CD4-positive, alpha-beta T cell treated with Interferon alpha-2 for 1 hour (primary cell): ENCODE results near the gene ACADSB.

Source experiments
- DNase-seq, 2 donors: peaks; one replicate each; pipeline ENCODE4 v3.0.0-alpha.2; 2020 to 2022

Gene ACADSB

GRCh38 chr10:123008355-123009104 is at the start of gene ACADSB, which contains the start of gene IKZF5:
Gene ACADSB, plus strand, starts transcription at chr10:123009006. Its CDS starts 24 bp downstream, at chr10:123009030.
Gene IKZF5, minus strand, starts transcription at chr10:123008795. Its CDS starts 10,170 bp downstream, at chr10:122998625.
- peak; percentile 97 to 98 for DNase-seq

- no peak for DNase-seq
These were observed 46.4 kb upstream of the ACADSB start for GRCh38 chr10:122962405-122962804.

DNA sequence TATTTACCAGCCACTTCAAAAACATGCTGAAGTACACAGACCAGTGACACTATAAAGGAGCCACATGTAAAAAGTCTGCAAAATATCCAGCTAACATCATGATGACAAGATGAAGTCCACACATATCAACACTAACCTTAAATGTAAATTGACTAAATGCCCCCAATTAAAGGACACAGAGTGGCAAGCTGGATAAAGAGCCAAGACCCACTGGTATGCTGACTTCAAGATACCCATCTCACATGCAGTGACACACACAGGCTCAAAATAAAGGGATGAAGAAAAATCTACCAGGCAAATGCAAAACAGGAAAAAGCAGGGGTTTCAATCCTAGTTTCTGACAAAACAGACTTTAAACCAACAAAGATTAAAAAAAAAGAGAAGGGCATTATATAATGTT is 41.9 kb upstream of the ACADSB start:
- no peak for DNase-seq

- no peak for DNase-seq
These were observed 40.1 kb upstream of the ACADSB start for GRCh38 chr10:122968698-122969097.

- DNase-seq, result no peak
These were observed 34.8 kb upstream of the ACADSB start for GRCh38 chr10:122974023-122974422.

DNA sequence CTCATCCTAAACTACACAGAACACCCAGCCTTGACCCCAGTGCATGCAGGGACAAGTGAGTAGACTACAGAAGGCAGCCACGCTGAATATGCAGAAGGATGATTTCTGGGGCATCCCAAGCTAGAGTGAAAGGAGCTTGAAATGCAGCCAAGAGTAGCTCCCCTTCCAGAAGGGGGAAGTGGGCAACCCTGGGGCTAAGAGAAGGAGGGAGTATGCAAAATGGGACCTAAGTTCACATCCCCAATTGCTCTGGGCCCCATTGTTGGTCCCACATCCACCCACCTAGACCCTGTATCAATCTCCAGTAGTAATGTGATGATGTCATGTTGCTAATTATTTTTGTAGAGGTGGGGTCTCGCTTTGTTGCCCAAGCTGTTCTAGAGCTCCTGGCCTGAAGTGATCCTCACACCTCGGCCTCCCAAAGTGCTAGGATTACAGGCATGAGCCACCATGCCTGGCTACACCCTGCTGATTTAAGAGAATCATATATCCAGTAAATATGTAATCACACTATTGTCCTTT is 34.2 kb upstream of the ACADSB start:
- no peak for DNase-seq

DNA sequence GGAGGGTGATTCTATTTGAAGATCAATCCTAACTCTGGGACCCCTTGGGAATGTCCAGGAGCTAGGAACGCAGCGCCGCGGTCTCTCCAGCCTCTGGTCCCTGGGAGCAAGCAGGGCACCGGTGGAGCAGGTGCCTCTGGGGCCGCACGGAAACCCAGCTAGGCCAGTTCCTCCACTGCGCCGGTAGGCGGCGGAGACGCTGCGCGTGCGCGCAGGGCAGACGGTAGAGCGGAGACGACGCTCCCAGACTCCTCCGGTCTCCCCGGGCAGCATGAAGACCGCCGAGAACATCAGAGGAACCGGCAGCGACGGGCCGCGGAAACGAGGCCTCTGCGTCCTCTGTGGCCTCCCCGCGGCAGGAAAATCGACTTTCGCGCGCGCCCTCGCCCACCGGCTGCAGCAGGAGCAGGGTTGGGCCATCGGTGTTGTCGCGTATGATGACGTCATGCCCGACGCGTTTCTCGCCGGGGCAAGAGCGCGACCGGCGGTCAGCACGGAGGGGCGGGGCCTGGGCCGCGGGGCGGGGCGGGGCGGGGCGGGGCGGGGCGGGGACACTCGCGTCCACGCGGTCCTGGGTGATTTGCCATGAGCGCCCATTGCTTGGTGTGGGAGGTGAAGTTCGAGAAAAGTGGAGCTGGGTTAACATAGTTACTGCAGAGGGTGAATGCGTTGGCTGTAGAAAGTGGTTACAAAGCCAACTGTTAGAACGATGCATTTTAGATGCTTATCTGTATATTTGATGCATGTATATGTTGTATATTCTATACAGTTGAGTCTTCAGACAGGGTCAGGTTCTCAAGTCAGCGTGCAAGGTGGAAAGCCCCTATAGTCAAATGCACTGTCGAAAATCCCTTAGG is 28.4 kb upstream of the ACADSB start, which contains the start of gene PSTK:
TSS of gene PSTK (plus strand) at position 193 of the 857 bp plus-strand sequence. CDS start at position 272, 79 bp downstream.
- peak; percentile 90 to 92 for DNase-seq

- DNase-seq, result peak in 1 of 2 donors; percentile 8
These were observed 27.7 kb upstream of the ACADSB start for GRCh38 chr10:122981066-122981464.

- no peak for DNase-seq
These were observed 24.9 kb upstream of the ACADSB start for GRCh38 chr10:122983898-122984297.

- DNase-seq, result no peak
These were observed 24.1 kb upstream of the ACADSB start for GRCh38 chr10:122984708-122985107.

GRCh38 chr10:122986335-122986734 is 22.5 kb upstream of the ACADSB start:
- no peak for DNase-seq

DNA sequence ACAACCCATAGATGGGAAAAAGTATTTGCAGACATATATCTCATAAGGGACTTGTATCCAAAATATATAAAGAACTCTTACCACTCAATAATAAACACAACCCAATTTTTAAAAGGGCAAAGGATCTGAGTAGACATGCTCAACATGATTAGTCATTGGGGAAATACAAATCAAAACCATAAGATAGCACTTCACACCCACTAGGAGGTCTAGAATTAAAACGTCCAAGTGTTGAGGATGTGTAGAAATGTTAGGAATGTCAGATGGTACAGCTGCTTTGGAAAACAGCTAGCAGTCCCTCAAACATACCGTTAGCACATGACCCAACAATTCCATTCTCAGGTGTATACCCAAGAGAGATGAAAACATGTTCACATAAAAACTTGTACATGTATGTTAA is 20.3 kb upstream of the ACADSB start:
- DNase-seq, result no peak

- DNase-seq, result no peak
These were observed 18.5 kb upstream of the ACADSB start for GRCh38 chr10:122990278-122990677.

GRCh38 chr10:122992031-122992585 is 16.7 kb upstream of the ACADSB start:
- no peak for DNase-seq

DNA sequence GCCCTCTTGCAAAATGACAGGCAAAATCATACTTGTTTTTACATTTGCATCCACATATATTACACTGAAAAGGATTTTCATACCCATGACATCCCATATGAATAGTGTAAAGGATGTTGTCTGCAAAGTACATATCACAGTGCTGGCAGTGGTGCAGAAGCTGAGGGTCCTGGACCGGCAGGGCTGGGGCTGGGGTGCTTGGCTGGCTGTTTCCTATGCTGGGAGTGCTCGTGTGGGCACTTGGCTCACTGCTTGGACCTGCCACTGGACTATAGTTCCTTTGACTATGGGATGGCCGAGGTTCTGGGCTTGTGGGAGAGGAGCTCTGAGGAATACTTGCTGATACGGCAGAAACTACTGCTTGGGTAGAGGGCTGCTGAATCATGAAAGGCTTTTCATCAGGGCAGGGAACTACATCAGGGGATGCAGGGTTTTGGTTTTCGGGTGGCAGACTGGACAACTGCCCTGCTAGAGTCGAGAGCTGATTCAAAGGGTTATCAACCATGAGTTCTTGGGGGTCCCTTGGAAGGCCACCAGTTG is 14.9 kb upstream of the ACADSB start:
- no peak for DNase-seq

DNA sequence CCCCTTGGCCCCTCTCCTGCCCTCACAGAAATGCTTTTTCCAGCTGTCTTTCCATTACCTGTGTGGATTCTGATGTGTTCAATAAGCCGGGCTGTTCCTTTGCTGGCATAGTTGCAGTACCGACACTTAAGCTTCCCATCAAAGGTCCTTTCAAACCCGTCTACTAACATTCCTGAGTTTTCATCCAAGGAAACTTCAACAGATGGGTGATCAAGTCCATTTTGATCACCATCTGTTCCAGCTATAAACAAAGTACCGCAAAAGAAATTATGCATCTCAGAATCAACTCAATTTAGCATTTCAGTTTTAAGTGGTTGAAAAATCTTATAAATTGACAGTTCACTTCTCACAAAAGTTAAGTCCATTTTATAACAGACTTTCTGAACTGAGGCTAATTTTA is 12.9 kb upstream of the ACADSB start:
- DNase-seq, result no peak

DNA sequence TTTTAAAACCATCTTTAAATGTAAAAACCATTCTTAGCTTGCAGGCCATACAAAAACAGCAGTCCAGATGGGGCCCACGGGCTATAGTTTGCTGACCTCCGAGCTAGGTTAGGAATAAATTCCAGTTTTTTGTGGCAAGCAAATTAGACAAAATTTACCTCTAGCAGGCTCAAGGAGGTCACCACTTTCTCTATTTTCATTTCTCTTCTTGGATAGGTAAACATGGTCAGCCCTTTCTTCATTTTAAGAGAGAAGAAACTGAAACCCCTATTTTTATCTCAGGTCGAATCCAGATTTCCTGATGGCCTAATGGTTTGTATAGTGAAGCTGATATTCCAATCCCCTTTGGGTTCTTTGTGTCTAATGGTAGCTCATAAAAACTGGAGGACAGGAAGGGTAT is 10.9 kb upstream of the ACADSB start:
- DNase-seq, result no peak

DNA sequence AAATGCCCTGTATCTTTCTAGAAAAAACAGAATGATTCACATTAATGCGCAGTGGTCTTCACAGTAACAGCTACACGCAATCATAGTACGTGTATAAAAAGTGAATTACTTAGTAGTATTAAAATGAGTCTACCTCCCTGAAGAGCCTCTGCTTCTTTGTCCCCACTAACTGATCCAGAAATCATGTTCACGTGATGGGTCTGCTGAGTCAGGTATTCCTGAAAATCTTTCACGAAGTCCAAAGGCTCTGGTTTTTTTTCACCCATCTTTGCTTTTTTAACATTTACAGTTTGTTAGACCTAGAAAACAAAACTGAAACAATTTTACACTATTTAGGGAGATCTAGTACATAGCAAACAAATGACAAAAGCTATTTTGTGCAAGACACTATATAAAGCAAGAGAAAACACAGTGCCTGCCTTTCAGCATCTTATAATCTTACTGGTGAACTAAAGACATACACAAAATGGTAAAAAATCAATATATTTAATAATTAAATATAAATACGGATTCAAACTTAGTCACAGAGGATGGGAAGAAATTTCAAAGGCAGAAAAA is 10.4 kb upstream of the ACADSB start:
- DNase-seq, result no peak

DNA sequence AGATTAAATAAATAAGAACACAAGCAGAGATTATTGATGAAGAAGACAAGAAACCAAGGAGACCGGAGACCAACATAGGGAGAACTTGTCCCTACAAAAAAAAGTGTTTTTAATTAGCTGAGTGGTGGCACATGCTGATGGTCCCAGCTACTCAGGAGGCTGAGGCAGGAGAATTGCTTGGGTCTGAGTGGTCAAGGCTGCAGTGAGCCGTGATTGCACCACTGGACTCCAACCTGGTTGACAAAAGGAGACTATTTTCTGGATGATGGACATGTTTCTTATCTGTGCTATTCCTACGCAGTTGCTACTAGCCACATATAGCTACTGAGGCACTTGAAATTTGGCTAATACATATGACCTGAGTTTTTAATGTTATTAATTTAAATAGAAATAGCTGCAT is 9.9 kb upstream of the ACADSB start:
- DNase-seq, result no peak

- DNase-seq, result no peak
These were observed 9.5 kb upstream of the ACADSB start for GRCh38 chr10:122999347-122999746.

DNA sequence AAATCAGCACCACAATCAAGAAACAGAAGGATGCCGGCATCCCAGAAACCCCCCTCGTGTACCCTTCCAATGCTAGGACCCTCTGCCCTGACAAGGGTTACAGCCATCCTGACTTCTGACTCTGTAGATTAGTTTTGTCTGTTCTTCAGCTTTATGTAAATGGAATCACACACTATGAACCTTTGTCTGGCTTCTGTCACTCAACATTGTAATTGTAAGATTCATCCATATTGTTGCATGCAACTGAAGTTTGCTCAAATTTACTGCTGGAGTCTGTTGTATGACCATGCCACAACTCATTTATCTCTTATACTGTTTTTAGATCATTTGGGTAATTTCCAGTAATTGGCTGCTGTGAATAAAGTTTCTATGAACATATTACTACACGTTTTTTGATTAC is 8.7 kb upstream of the ACADSB start:
- DNase-seq, result no peak

GRCh38 chr10:123001370-123001769 is 7.4 kb upstream of the ACADSB start:
- DNase-seq, result no peak

DNA sequence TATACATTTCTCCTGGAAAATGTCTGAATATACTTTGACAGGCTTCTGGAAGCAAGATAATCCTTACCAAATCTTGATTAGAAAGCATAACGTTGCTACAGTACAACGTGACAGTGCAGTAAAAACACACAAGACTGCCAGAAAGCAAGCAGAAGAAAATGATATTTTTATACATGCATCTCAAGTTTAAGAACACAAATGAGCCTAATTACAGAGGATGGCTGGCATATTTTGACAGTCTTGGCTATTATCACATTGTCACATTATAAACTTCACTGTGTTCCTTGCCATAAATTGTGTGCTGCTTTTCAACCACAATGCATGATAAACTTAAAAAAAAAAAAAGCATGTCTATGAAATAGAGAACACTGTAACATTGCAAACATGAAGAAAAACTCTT is 4.5 kb upstream of the ACADSB start:
- DNase-seq, result no peak
